ENCODE results near the gene LCE3A.
"Not testable (repeated sequence)": the region's sequence is repeated elsewhere in the genome, so short reads cannot be mapped to it uniquely, and the experiment has no call there.

Gene LCE3A

GRCh38 chr1:152622803-152623202 is at the start of gene LCE3A:
LCE3A (minus strand) TSS chr1:152623103; CDS start chr1:152623103, 0 bp downstream.
- DNase-seq, result no peak

- no peak for DNase-seq
These were observed 44.7 kb upstream of the LCE3A start for GRCh38 chr1:152667648-152668047.

GRCh38 chr1:152666171-152666570 is 43.3 kb upstream of the LCE3A start:
- not testable (repeated sequence) for DNase-seq

- no peak for DNase-seq
These were observed 40.2 kb upstream of the LCE3A start, which contains the start of gene LCE2D for GRCh38 chr1:152663098-152663497. LCE2D (plus strand) TSS chr1:152663380; CDS start chr1:152664106, 726 bp downstream.

GRCh38 chr1:152658649-152659048 is 35.7 kb upstream of the LCE3A start:
- no peak for DNase-seq

- DNase-seq, result no peak
These were observed 34.8 kb upstream of the LCE3A start for GRCh38 chr1:152657677-152658076.

GRCh38 chr1:152656459-152656858 is 33.6 kb upstream of the LCE3A start:
- no peak for DNase-seq

GRCh38 chr1:152654110-152654509 is 31.2 kb upstream of the LCE3A start:
- DNase-seq, result peak; percentile 34

GRCh38 chr1:152646656-152647055 is 23.8 kb upstream of the LCE3A start:
- DNase-seq, result no peak

- DNase-seq, result no peak
These were observed 22.2 kb upstream of the LCE3A start for GRCh38 chr1:152645146-152645545.

GRCh38 chr1:152643945-152644344 is 21.0 kb upstream of the LCE3A start:
- no peak for DNase-seq

GRCh38 chr1:152640351-152640750 is 17.4 kb upstream of the LCE3A start:
- DNase-seq, result no peak

GRCh38 chr1:152630596-152630995 is 7.7 kb upstream of the LCE3A start:
- DNase-seq, result no peak

GRCh38 chr1:152626744-152627143 is 3.8 kb upstream of the LCE3A start:
- no peak for DNase-seq

GRCh38 chr1:152623203-152623844 is 421 bp upstream of the LCE3A start:
- no peak for DNase-seq

GRCh38 chr1:152621993-152622392 is 910 bp downstream of the LCE3A start:
- DNase-seq, result no peak

- no peak for DNase-seq
These were observed 9.4 kb downstream of the LCE3A start, which contains the start of gene LCE3B for GRCh38 chr1:152613511-152613910. LCE3B (plus strand) TSS chr1:152613811; CDS start chr1:152613811, 0 bp downstream.

GRCh38 chr1:152599934-152600333 is 23.0 kb downstream of the LCE3A start, which contains the start of gene LCE3C:
LCE3C (plus strand) TSS chr1:152600234; CDS start chr1:152600732, 498 bp downstream.
- no peak for DNase-seq

- no peak for DNase-seq
These were observed 25.9 kb downstream of the LCE3A start for GRCh38 chr1:152596986-152597385.

- no peak for DNase-seq
These were observed 37.3 kb downstream of the LCE3A start for GRCh38 chr1:152585586-152585985.

- DNase-seq, result no peak
These were observed 40.3 kb downstream of the LCE3A start for GRCh38 chr1:152582647-152583046.

GRCh38 chr1:152580433-152580832 is 42.5 kb downstream of the LCE3A start, which contains the start of gene LCE3D:
LCE3D (minus strand) TSS chr1:152580516; CDS start chr1:152579936, 580 bp downstream.
- no peak for DNase-seq

- not testable (repeated sequence) for DNase-seq
These were observed 43.4 kb downstream of the LCE3A start for GRCh38 chr1:152579526-152579925.

- no peak for DNase-seq
These were observed 45.7 kb downstream of the LCE3A start for GRCh38 chr1:152577168-152577567.

All from CD4-positive, alpha-beta T cell treated with Interleukin-17A for 4 hours (primary cell).